Measurements from ENCODE around the gene SLC1A4.

DNA sequence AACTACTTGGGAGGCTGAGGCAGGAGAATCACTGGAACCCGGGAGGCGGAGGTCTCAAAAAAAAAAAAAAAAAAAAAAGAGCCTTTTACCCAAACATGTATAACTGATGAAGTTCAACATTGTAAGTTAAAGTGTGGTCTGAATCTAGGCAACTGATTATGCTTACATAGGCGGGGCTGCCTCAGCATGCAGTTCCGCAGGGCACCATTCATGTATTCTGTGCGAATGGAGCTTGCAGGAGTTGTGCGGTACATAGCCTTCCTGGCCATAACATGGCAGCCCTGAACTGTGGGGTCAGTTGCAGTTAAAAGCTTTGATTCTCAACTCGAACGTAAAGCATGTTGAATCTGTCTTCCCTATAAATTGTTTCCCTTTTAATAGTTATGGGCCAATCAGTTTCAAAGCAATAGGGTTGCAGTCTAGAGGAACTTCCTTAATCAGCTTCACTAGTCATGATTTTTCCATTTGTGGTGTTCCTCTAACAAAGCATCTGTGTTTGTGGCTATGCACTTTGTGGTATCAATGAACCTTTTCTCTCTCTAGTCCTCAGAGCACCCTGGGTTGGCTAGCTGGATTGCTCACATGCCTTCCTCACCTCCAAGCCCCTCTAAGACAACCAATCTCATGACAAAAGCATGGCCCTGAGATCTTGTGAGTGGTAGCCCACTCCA lies 36.4 kb downstream of the SLC1A4 start:
- TF ChIP-seq CTCF (conservative IDR thresholded peaks at IDR 0.05; ENCODE audit: low read depth, low read length) = no peak
- TF ChIP-seq EZH2 (IDR thresholded peaks at IDR 0.05; ENCODE audit: low read length, unreplicated experiment) = no peak
- TF ChIP-seq EZH2phosphoT487 (IDR thresholded peaks at IDR 0.05; ENCODE audit: borderline replicate concordance, low read length) = no peak
